Esophagus mucosa (tissue), 1 donor: Measurements from ENCODE around the gene APOF. TPM values are rescaled to one million over a fixed set of nuclear protein-coding genes. Genes with fewer than 3 reads are reported as not detected.
A peak's percentile ranks its signal among the peaks of the same experiment; 100 is the strongest.
"Not testable (repeated sequence)": the region's sequence is repeated elsewhere in the genome, so short reads cannot be mapped to it uniquely, and the experiment has no call there.

Source experiments
- ATAC-seq: fragments of 200-7000 bp; cut with Tn5 transposase; one replicate; pipeline ENCODE4 v1.9.1; 2020
- total RNA-seq: library from RNA; stranded (reverse); gene quantifications from one replicate; pipeline ENCODE4 v1.2.4, GENCODE V29; 2023
- donor health status: DM: yes; HTN: yes; CAD: no.

The APOF gene
- total RNA-seq, 1 donor from 2014 or later, result not detected

DNA sequence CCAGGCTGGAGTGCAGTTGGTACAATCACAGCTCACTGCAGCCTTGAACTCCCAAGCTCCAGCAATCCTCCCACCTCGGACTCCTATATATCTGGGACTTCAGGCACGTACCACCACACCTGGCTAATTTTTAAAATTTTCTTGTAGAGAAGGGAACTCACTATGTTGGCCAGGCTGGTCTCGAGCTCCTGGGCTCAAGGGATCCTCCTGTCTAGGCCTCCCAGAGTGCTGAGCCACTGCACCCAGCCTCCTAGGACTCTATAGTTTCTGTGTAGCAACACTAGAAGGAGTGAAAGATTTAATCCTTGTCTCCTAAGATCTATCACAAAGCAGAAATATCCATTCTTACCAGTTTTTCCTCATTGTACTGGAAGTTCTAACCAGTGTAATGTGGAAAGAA, 4.3 kb upstream of the APOF start:
- ATAC-seq, result no peak

DNA sequence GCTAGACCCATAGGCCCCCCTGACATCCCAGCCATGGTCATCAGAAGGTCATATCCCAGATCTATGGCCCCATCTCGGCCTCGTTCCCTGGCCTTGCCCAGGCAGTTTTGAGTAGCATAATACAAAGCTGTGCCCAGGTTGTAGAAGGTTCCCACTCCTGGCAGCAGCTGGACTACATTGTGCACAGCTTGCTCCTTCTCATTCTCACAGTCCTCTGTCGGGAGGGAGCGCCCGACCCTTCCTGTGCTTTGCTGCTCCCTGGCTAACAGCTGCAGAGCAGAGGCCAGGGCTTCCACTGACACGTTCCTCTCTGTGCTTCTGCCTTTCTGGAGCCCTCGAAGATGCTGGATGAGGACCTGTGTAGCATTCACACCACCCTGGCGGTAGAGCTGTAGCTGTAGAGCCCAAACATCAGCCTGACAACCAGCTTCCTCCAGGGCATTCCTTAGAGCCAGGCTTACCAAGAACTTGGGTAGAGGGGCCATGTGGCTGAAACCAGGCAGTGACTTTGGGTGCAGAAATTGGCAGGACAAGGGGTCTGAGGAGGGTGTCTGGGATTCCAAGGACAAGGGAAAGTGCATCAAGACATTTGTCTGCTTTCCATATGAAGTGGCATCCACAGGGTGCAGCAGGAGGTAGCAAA, 1.0 kb downstream of the APOF start:
- no peak for ATAC-seq

DNA sequence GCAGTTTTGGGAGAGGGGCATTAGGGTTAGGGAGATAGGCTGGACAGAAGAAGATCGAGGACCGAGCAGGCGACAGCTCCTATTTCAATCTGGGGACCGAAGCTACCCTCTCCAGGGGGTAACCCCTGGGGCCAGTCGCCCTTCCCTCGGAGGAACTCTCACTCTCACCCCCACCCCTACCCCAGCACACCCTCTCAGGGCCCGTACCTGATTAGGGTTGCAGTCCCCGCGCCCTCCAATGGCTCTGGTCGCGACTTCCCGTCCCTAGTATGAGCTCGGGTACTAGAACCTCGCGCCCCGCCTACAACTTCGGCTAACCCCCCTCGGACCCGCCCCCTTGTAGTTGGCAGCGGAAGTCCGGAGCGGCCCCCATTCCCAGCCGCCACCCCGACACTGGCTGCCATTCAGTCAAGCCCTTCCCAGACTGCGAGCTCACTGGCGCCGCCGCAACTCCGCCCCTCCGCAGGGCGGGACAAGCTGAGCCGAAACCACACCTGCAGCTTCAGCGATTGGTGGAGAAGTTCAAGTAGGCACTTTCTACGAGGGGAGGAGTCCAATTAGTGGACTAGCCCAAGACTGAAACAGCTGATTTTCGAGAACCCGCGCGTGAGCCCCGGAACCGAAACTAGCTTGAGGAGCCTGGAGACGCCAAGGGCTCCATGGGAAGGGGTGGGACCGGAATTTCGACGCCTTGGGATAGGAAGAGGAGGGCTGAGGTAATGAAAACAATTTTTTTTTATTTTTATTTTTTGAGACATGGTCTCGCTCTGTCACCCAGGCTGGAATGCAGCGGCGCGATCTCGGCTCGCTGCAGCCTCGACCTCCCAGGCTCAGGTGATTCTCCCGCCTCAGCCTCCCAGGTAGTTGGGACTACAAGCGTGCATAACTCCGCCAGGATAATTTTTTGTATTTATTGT, 2.5 kb downstream of the APOF start, which contains the start of gene STAT2:
Gene STAT2 (minus strand): TSS at position 257 of the 917 bp plus-strand sequence. CDS start 3,536 bp downstream, outside the sequence.
- peak; percentile 99 for ATAC-seq

DNA sequence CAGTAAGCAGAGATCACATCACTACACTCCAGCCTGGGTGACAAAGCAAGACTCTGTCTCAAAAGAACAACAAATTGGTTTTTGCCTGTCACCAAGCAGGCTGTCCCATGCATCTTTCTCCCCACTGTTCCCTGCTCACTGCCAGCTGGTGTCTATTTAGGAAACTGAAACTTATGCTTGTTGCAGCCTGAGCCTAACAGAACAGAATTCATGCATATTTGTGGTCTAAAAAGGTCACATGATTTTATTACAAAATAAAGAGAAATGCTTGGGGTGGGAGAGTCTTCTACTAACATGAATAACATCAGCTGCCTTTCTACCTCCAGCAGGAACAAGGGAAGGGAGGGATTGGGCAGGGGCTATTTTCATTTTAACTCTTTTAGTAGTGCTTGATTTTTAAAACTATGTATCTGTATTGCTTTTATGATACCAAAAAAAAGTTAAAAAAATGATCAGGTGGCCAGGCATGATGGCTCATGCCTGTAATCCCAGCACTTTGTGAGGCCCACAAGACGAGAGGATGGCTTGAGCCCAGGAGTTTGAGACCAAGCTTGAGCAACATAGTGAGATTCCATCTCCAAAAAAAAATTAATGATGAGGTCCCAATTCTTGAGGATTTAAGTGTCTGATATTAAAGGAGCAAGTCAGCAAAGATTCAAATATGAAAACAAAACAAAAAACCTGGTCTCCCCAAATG, 3.7 kb downstream of the APOF start:
- ATAC-seq, result no peak

DNA sequence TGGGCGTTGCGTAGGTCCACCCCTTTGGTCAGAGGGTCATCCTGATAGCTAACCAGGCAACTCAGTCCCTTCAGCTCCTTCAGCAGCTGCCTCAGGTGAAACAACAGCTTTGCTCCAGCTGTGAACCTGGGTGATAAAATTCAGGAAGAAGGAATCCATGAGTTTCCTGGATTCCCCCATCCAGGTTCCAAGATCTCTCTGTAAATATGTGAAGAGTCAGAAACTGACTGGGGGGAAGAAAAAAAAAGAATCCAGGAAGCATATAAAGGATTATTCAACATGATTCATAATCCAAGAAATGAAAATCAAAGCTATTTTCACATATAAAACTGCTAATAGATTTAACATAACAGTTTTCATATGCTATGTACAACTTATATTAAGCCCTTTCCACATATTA, 11.3 kb downstream of the APOF start:
- no peak for ATAC-seq

DNA sequence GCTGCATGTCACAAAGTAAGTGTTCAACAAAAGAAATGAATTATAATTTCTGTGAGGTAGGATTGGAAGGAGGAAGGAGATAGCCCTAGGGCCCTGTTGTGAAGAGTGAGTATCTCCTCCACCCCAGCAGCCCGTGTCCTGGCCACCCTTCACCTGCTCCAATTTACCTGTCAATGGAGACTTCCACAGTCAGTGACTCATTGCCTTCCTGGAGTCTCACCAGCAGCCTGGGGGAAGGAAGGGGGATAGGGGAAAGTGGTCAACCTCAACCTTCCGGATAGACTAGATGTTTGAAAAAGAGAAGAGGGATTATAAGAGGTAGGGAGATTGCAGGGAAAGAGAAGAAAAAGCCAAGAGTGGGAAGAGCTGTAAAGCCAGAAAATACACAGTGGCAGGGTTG, 12.0 kb downstream of the APOF start:
- ATAC-seq, result no peak

DNA sequence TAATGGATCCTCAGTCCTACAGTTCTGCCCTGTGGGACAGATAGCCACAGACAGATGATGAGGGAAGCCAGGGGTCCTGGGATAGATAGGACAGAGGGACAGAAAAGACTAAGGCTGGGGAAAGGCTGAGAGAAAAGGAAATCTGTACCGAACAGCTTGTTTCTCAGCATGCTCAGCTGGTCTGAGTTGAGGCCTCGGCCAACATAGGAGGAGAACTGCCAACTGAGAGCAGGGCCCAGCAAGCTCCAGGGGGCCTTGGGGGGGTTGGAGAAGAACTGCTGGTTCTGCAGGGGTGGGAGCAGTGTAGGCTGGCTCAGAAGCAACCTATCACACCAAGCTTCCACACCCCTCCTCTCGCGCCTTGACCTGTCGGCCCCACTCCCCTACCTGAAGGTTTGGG, 13.9 kb downstream of the APOF start:
- no peak for ATAC-seq

DNA sequence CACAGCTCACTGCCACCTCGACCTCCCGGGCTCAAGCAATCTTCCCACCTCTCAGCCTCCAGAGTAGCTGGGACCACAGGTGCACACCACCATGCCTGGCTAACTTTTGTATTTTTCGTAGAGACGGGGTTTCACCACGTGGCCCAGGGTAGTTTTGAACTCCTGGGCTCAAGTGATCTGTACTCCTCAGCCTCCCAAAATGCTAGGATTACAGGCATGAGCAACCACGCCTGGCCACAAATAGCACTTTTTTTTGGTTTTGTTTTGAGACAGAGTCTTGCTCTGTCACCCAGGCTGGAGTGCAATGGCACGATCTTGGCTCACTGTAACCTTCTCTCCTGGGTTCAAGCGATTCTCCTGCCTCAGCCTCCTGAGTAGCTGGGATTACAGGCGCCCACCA, 15.4 kb downstream of the APOF start:
- not testable (repeated sequence) for ATAC-seq

DNA sequence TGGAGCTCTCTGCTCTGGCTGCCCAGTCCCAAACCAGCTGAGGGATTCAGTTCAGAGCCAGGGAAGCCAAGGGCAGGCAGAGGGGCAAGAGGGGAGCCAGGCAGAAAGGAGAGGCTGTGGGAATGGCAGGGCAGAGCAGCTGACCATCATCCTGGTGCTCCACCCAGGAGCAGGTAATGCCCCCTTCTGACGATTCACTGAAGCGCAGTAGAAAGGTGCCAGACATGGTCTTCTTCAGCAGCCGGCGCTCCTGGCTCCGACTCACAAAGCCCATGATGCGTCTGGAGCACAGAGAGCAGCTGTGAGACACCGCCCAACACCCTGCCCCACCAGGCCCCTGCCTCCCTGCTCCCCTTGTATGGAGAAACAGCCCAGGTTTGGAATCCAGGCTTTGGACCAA, 16.0 kb downstream of the APOF start:
- ATAC-seq, result no peak

DNA sequence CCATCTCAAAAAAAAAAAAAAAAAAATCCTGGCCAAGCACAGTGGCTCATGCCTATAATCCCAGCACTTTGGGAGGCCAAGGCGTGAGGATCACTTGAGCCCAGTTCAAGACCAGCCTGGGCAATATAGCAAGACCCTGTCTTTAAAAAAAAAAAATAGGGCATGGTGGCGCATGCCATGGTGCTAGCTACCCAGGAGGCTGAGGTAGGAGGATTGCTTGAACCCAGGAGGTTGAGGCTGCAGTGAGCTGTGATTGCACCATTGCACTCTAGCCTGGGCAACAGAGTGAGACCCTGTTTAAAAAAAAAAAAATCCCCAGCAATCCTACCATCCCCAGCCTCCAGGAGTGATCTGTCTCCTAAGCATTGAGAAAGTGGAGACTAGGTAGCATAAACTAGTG, 20.4 kb downstream of the APOF start:
- ATAC-seq, result not testable (repeated sequence)

DNA sequence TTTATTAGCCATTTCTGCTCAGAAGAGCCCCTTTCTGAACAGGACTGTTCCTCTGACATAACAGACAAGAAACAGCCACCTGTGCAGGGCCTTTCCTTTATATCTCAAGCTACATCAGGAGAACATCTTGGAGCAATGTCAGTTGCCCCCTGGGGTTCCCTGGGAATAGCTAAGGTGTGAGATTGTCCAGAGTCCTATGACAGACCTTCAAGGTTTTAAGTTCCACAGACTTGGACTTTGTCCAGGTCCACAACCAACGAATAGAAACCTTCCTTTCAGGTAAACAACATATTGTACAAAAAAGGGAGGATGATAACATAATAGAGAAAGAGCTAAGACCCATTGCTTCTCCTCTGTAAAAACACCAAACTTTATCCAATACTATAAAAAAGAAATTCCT, 21.0 kb downstream of the APOF start:
- ATAC-seq, result no peak

DNA sequence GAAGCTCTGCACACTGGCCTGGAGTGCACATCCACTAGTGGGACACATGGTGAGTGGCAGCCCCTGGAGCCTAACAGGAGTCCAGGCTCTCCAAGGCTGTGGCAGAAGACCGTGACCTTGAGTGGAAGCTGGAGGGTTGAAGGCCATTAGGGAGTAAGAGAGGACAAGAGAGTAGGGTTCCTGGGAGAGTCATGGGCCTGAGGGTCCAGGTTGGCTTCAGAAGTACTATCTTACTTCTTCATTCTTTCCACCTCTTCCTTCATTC, 23.6 kb downstream of the APOF start:
- ATAC-seq, result no peak

DNA sequence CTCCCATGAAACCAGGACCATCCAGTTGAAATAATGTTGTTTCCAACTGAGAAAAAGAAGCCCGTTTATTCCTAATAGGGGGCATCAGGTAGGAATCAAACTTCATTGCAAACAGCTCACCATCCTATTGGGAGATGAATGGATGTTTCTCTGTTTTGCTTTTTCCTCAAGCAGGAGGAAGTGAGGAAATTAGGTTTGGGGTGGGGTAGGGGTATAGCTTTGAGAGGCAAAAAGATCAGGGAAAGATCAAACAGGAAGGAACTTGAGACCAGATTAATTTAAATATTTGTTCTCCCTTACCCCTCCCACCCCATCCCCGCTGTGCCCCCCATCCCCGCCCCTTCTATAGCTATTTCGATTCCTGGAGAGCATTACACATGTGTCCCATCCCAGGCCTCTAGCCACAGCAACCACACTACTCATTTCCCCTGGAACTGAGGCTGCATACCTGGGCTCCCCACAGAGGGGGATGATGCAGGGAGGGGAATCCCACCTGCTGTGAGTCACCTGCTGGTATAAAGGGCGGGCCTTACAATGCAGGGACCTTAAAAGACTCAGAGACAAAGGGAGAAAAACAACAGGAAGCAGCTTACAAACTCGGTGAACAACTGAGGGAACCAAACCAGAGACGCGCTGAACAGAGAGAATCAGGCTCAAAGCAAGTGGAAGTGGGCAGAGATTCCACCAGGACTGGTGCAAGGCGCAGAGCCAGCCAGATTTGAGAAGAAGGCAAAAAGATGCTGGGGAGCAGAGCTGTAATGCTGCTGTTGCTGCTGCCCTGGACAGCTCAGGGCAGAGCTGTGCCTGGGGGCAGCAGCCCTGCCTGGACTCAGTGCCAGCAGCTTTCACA, 24.1 kb downstream of the APOF start, which contains the start of gene IL23A:
Gene IL23A (plus strand): TSS at position 577 of the 850 bp plus-strand sequence. CDS start 161 bp downstream, at position 738.
- ATAC-seq, result peak; percentile 42

DNA sequence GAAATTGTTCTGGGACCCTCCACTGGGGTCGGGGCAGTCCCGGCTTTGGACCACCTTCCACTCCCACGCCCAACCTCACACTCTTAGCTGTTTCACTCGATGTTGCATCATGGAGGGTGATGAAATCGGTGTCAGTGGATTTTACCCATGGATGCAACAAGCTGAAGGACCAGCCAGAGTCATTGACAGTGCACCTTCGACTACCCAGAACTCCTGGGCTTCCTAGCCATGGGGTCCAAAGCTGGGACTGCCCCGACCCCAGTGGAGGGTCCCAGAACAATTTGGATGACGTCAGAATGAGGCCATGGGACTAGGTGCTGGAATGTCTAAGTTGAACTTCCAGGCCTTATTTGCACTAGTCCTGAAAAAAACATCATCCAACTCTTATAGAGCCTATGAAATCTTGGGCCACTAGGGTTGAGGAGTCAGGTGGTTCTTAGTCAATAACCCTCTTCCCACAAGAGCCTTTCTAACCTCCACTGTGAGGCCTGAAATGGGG, 24.9 kb downstream of the APOF start:
- no peak for ATAC-seq

DNA sequence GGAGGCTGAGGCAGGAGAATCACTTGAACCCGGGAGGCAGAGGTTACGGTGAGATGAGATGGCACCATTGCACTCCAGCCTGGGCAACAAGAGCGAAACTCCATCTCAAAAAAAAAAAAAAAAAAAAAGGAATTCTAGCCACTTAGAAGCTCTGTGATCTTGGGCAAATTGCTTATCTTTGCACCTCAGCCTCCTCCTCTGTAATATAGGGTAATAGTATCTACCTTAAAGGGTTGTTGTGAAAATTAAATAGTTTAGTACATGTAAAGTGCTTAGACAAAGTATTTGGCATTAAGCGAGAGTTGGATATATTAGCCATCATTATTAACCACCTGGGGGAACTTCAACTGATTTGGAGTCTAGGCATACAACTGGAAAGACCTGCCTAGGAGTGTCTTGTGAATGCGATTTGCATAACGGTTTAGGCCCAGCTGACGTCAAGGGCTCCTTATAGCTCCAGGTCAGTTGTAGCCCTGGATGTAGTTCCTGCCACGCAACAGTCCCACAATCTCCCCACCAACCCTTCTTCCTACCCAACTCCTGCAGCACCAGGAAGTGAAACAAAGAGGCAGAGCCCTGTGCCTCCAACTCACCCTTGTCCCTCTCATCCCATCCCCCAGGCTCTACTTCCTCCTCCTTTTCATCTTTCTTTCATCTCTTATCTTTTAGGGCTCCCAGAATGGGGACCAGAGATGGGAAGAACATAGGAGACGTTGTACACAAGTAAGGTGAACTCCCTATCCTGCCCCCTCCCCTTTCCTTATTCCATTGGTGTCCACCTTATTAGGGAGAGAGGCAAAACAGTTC, 26.1 kb downstream of the APOF start:
- ATAC-seq, result peak; percentile 55

DNA sequence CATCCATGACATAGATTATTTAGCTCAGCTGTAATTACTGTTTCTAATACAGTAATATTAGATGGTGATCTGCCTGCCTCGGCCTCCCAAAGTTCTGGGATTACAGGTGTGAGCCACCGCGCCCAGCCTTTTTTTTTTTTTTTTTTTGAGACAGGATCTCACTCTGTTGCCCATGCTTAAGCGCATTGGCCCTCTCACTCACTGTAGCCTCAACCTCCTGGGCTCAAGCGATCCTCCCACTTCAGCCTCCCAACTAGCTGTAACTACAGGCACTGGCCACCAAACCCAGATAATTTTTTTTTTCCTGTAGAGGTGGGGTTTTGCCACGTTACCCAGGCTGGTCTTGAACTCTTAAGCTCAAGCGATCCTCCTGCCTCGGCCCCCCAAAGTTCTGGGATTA, 27.1 kb downstream of the APOF start:
- ATAC-seq, result not testable (repeated sequence)

DNA sequence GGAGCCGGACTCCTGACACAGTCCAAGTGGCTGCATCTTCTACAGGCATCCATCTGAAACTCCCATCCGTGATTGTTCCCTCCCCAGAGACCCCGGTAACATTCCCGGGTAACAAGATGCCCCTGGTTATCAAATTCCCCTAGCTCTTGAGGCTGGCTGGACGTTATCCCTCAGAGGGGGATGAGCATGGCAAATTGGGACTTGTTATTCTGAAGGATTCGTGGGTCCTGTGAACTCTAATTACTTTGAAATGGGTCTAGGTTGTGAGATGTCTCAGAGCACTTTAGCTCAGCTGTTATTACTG, 28.2 kb downstream of the APOF start:
- no peak for ATAC-seq

DNA sequence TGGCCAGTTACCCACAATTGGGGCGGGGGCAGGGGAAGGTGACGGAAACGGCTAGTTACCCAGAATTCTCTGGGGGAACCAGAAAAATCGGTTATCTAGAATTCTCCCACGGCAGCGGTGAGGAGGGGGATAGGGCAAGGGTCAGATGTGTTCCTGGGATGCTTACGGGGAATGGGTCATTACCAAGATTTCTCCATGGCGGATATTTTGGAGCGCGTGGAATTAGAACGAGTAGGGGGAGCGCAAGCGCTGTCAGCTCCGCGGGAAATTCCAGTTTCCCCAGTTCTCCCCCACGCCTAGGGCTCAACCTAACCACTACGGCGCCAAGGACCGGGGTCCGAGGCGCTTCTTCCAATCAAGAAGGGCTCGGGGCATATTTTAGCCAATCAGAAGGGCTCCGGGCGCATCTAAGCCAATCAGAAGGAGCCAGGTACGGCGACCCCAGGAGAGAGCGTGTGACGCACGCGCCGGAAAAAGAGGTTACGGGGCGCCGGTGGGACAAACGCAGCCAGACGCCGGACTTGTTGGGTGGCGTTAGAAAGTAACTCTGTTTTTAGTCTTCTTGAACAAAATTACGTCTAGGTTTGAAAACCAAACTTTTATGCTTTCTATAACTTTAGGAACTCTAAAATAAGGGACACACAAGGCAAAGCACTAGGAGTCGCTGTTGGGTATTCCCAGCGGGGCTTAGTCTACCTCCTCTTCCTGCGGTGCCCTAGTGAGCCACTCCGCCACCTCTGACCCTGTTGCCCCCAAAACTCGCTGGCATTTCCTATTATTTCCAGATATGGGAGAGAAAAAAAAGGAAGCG, 28.8 kb downstream of the APOF start, which contains the start of gene PAN2:
Gene PAN2 (minus strand): TSS at position 322 of the 811 bp plus-strand sequence. CDS start 906 bp downstream, outside the sequence.
- peak; percentile 97 for ATAC-seq

DNA sequence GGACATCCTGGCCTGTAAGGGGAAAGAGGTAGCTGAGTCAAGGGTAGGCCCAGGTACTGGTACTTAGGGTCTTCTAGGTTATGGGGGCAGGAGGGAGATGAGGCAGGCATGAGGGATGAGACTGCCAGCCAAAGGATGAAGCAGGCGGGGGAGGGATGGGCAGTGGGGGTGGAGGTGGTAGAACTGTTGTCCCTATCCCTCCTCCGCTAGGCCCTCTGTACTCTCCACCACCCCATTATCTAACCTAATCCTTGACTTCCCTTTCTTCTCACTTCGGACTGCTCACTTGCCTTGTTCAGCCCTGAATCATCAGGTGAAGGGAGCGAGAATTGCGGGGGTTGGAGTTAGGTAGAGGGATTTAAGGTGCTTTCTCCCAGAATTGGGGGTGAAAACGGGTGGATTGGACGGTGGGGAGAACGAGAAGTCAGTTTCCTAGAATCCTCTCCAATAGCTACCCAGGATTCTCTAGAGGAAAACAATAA, 29.4 kb downstream of the APOF start:
- ATAC-seq, result peak; percentile 25

DNA sequence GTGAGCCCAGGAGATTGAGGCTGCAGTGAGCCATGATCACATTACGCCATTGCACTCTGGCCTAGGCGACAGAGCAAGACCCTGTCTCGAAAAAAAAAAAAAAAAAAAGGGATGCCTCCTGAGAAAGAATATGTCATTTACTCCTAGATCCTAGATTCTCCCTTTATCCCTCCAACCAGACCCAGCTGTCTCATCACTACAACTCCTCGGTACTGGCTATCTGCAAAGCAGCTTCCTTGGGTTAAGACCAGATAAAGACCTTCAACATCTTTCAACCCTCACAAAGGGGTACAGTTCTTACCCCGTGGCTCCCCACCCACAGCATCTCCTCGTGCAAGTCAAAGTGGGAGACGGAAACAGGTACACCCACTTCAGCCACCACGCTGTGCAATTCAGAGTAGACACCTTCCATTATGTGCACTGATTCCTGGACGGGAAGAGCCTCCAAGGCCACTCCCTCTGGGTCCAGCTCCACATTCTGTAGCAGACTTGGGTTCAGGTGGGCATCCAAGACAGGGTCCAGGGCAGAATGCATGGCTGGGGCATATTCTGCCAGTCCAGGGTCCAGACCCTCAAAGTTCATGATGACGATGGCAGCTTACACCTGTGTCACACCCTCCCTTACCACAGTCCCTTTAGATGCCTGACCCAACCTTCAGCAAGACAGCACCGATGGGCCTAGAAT, 30.0 kb downstream of the APOF start:
- no peak for ATAC-seq
